SK-N-SH treated with all-trans-retinoic acid at 6 μM for 48 hours (cell line): Measurements from ENCODE around the gene PHACTR3.

Experiments
- BACH2 ChIP-seq: fragments of 250-450 bp; sonication (Bioruptor Pico); IDR thresholded peaks from 2 replicates; pipeline ENCODE4 v1.9.0; 2021; ENCODE audit warnings: mild to moderate bottlenecking, borderline replicate concordance
- CSDC2 ChIP-seq: fragments of 250-450 bp; sonication (Bioruptor Pico); IDR thresholded peaks from 2 replicates; pipeline ENCODE4 v1.5.0; 2020; ENCODE audit warnings: mild to moderate bottlenecking, moderate library complexity
- OSR1 ChIP-seq: fragments of 250-450 bp; sonication (Bioruptor Pico); IDR thresholded peaks from 2 replicates; pipeline ENCODE4 v1.8.0; 2022; ENCODE audit warnings: moderate library complexity, mild to moderate bottlenecking, inconsistent platforms
- PPARA ChIP-seq: fragments of 250-450 bp; sonication (Bioruptor Pico); IDR thresholded peaks from 2 replicates; pipeline ENCODE4 v1.5.0; 2020; ENCODE audit warnings: mild to moderate bottlenecking, borderline replicate concordance
- RARB ChIP-seq: fragments of 250-450 bp; sonication (Bioruptor Pico); IDR thresholded peaks from 2 replicates; pipeline ENCODE4 v1.8.0; 2021; ENCODE audit warnings: mild to moderate bottlenecking, moderate library complexity
- TOX ChIP-seq: fragments of 250-450 bp; sonication (Bioruptor Pico); IDR thresholded peaks from 2 replicates; pipeline ENCODE4 v1.8.0; 2021; ENCODE audit warnings: mild to moderate bottlenecking, moderate library complexity, borderline replicate concordance
- ZFP30 ChIP-seq: fragments of 450-650 bp; formaldehyde crosslinking; IDR thresholded peaks from 2 replicates; pipeline ENCODE4 v1.5.0; 2022; ENCODE audit warnings: mild to moderate bottlenecking, moderate library complexity
- ZNF565 ChIP-seq: fragments of 450-650 bp; formaldehyde crosslinking; conservative IDR thresholded peaks from 2 replicates; pipeline ENCODE4 v1.5.0; 2020; ENCODE audit warnings: low read depth, mild to moderate bottlenecking, moderate library complexity
- ZNF70 ChIP-seq: fragments of 450-650 bp; formaldehyde crosslinking; IDR thresholded peaks from 2 replicates; pipeline ENCODE4 v1.5.0; 2020; ENCODE audit warnings: mild to moderate bottlenecking, moderate library complexity
- TF ChIP-seq, protein P1 (sequence below): fragments of 250-450 bp; sonication (Bioruptor Pico); IDR thresholded peaks from 2 replicates; pipeline ENCODE4 v1.8.0; 2021; ENCODE audit warnings: low read depth, mild to moderate bottlenecking, moderate library complexity, borderline replicate concordance
- TF ChIP-seq, protein P2 (sequence below): fragments of 250-450 bp; sonication (Bioruptor Pico); IDR thresholded peaks from 2 replicates; pipeline ENCODE4 v1.5.1; 2020; ENCODE audit warnings: low read depth, mild to moderate bottlenecking, moderate library complexity
- TF ChIP-seq, protein P3 (sequence below): fragments of 250-450 bp; sonication (Bioruptor Pico); IDR thresholded peaks from 2 replicates; pipeline ENCODE4 v1.5.0; 2020; ENCODE audit warnings: mild to moderate bottlenecking, moderate library complexity

DNA sequence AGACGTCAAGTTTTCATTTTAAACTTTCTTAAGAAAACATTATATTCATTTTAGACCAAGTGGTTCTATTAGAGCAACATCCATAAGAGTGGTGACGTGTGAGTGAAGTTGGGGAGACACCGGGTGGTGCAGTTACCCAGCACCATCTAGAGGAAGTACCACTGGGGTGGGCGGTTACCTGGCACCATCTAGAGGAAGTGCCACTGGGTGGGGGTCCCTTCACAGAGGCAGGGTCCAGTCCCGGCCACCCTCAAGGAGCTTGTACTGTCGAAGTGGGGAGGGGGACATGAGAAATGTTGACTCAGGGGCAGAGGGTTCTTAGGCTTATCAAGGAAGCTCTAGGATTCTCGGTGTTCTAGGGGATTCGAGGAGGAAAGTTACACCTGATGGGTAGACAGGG, 26.2 kb downstream of the PHACTR3 start:
- TF ChIP-seq, protein P1, sequence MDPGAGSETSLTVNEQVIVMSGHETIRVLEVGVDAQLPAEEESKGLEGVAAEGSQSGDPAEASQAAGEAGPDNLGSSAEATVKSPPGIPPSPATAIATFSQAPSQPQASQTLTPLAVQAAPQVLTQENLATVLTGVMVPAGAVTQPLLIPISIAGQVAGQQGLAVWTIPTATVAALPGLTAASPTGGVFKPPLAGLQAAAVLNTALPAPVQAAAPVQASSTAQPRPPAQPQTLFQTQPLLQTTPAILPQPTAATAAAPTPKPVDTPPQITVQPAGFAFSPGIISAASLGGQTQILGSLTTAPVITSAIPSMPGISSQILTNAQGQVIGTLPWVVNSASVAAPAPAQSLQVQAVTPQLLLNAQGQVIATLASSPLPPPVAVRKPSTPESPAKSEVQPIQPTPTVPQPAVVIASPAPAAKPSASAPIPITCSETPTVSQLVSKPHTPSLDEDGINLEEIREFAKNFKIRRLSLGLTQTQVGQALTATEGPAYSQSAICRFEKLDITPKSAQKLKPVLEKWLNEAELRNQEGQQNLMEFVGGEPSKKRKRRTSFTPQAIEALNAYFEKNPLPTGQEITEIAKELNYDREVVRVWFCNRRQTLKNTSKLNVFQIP (CRISPR knock-in tag): no peak
- TF ChIP-seq ZNF70 (CRISPR knock-in tag): no peak
- no peak for TF ChIP-seq CSDC2 (CRISPR knock-in tag)
- no peak for TF ChIP-seq ZNF565 (CRISPR knock-in tag)
- TF ChIP-seq, protein P2, sequence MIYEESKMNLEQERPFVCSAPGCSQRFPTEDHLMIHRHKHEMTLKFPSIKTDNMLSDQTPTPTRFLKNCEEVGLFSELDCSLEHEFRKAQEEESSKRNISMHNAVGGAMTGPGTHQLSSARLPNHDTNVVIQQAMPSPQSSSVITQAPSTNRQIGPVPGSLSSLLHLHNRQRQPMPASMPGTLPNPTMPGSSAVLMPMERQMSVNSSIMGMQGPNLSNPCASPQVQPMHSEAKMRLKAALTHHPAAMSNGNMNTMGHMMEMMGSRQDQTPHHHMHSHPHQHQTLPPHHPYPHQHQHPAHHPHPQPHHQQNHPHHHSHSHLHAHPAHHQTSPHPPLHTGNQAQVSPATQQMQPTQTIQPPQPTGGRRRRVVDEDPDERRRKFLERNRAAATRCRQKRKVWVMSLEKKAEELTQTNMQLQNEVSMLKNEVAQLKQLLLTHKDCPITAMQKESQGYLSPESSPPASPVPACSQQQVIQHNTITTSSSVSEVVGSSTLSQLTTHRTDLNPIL: no peak
- no peak for TF ChIP-seq RARB
- TF ChIP-seq BACH2 (CRISPR knock-in tag): no peak
- no peak for TF ChIP-seq ZFP30 (CRISPR knock-in tag)
- TF ChIP-seq, protein P3, sequence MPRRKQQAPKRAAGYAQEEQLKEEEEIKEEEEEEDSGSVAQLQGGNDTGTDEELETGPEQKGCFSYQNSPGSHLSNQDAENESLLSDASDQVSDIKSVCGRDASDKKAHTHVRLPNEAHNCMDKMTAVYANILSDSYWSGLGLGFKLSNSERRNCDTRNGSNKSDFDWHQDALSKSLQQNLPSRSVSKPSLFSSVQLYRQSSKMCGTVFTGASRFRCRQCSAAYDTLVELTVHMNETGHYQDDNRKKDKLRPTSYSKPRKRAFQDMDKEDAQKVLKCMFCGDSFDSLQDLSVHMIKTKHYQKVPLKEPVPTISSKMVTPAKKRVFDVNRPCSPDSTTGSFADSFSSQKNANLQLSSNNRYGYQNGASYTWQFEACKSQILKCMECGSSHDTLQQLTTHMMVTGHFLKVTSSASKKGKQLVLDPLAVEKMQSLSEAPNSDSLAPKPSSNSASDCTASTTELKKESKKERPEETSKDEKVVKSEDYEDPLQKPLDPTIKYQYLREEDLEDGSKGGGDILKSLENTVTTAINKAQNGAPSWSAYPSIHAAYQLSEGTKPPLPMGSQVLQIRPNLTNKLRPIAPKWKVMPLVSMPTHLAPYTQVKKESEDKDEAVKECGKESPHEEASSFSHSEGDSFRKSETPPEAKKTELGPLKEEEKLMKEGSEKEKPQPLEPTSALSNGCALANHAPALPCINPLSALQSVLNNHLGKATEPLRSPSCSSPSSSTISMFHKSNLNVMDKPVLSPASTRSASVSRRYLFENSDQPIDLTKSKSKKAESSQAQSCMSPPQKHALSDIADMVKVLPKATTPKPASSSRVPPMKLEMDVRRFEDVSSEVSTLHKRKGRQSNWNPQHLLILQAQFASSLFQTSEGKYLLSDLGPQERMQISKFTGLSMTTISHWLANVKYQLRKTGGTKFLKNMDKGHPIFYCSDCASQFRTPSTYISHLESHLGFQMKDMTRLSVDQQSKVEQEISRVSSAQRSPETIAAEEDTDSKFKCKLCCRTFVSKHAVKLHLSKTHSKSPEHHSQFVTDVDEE (CRISPR knock-in tag): no peak
- TF ChIP-seq PPARA (CRISPR knock-in tag): no peak
- no peak for TF ChIP-seq TOX
- no peak for TF ChIP-seq OSR1
